Measurements from ENCODE around the gene B4GALT1.
"Not testable (repeated sequence)": the region's sequence is repeated elsewhere in the genome, so short reads cannot be mapped to it uniquely, and the experiment has no call there.

B4GALT1 gene

DNA sequence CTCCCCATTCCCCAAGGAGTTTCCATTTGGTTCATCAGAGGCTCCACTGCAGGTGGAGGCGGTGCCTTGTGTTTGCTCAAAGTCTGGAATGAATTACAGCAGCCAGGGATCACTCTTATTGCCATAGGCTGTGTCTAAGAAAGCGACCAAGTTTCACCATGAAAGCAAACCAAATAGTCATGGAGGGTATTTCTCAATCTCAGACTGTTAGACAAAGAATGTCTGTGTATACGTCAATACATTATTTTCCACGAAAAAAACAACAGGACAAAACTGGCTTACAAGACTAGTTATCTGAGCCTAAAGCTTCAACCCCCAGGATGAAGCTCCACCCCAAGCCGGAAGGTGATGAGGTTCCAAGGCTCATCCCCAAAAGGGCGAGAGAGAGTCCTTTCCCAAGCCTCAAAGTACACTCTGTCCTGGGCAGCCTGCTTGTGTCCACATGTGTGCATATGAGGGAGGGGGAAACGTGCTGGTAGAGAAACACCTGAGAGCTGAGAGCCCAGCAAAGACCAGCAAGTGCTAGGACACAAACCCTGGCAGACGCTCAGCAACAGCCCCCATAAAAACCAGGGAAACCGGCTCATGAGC is 4.3 kb downstream of the B4GALT1 start:
- Histone ChIP-seq H3K4me1 (ENCODE audit: control insufficient read depth, insufficient read depth, low read length, poor library complexity, severe bottlenecking) (peaks cover 72% of the 10 kb centered on the region), H3K36me3 (ENCODE audit: control insufficient read depth, insufficient read depth, low read length) (no peaks in the 10 kb centered on the region), H3K27me3 (replicated peaks; ENCODE audit: control insufficient read depth, insufficient read depth, low read length, poor library complexity, severe bottlenecking) (no peaks in the 10 kb centered on the region), H3K27ac (ENCODE audit: insufficient read depth, low read length, poor library complexity, severe bottlenecking) (peak overlapping the region; percentile 92), H3K9me3 (ENCODE audit: control insufficient read depth, low read length) (no peaks in the 10 kb centered on the region), H3K4me3 (ENCODE audit: insufficient read depth, low read depth, low read length, poor library complexity, severe bottlenecking) (no peak overlapping the region)
- DNase-seq = no peak

DNA sequence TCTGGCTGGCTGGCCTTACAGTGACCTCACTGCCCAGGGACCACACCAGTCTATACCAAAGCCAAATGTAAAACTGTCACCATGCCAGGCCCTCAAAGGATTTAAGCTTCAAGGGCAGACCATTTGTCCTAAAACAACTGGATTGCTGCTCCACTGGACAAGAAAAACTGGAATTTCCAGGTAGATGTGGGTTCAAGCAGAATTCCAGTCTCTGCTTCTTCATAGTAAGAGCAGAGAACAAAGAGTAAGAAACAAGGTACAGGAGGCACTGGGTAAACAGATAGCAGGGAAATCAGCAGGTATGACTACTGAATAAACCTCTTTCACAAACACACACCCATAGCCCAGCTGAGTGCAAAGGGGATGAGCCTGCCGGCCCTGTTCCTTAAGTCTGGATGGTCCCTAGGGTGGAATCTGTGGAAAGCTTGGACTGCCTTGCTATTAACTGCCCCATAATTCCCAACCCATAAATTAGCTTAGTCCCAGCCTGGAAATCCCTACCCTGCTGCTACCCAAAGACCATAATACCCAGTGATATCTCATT is 5.5 kb downstream of the B4GALT1 start:
- DNase-seq = no peak
- Histone ChIP-seq H3K4me1 (ENCODE audit: control insufficient read depth, insufficient read depth, low read length, poor library complexity, severe bottlenecking) (peaks cover 74% of the 10 kb centered on the region), H3K27ac (ENCODE audit: insufficient read depth, low read length, poor library complexity, severe bottlenecking) (peak overlapping the region; percentile 87), H3K36me3 (ENCODE audit: control insufficient read depth, insufficient read depth, low read length) (no peaks in the 10 kb centered on the region), H3K27me3 (replicated peaks; ENCODE audit: control insufficient read depth, insufficient read depth, low read length, poor library complexity, severe bottlenecking) (no peaks in the 10 kb centered on the region), H3K9me3 (ENCODE audit: control insufficient read depth, low read length) (no peaks in the 10 kb centered on the region), H3K4me3 (ENCODE audit: insufficient read depth, low read depth, low read length, poor library complexity, severe bottlenecking) (peak overlapping the region; percentile 3)

DNA sequence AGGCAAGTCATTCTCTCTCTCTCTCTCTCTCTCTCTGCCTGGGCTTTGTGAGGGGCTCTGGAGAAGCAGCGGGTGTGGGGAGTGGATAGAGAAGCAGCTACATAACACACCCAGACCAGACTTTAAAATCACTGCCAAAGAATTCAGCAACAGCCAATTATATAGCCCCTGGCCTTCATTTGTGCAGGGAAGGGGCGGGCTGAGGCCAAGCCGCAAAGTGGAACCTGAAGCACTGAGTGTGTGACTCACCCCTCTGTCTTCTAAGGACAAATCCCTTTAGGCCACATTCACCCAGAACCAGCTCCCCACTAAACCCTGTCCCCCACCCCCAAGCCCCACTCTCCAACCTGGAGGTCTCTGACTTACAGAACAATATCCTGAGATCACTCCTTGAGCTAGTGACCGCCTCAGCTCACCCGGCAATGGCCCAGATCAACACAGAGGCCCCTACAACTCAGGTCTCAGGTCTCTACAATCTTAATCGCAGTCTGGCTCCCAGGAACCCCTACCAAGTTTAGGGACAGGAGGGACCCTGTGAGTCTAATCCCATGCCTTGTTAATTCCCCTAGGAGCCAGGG is 6.0 kb downstream of the B4GALT1 start:
- no peaks in the 10 kb centered on the region for H3K36me3 ChIP-seq (ENCODE audit: control insufficient read depth, insufficient read depth, low read length)
- H3K4me3 ChIP-seq (ENCODE audit: insufficient read depth, low read depth, low read length, poor library complexity, severe bottlenecking) = peak overlapping the region; percentile 22
- peak overlapping the region; percentile 87 for H3K27ac ChIP-seq (ENCODE audit: insufficient read depth, low read length, poor library complexity, severe bottlenecking)
- H3K27me3 ChIP-seq (replicated peaks; ENCODE audit: control insufficient read depth, insufficient read depth, low read length, poor library complexity, severe bottlenecking) = no peaks in the 10 kb centered on the region
- peak; percentile 40 to 54 (median 53) for DNase-seq
- H3K9me3 ChIP-seq (ENCODE audit: control insufficient read depth, low read length) = no peaks in the 10 kb centered on the region
- H3K4me1 ChIP-seq (ENCODE audit: control insufficient read depth, insufficient read depth, low read length, poor library complexity, severe bottlenecking) = peaks cover 74% of the 10 kb centered on the region

DNA sequence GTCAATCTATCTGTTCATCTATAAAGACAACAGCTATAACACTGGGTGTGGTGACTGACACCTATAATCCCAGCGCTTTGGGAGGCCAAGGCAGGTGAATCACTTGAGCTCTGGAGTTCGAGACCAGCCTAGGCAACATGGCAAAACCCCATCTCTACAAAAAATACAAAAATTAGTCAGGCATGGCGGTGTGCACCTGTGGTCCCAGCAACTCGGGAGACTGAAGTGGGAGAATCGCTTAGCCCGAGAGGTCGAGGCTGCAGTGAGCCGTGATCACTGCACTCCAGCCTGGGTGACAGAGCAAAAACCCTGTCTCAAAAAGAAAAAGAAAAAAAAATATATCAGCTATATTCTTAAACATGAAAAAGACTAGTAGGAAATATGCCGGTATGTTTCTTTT is 6.7 kb downstream of the B4GALT1 start:
- H3K36me3 ChIP-seq (ENCODE audit: control insufficient read depth, insufficient read depth, low read length); H3K27me3 ChIP-seq (replicated peaks; ENCODE audit: control insufficient read depth, insufficient read depth, low read length, poor library complexity, severe bottlenecking); H3K4me3 ChIP-seq (ENCODE audit: insufficient read depth, low read depth, low read length, poor library complexity, severe bottlenecking); H3K9me3 ChIP-seq (ENCODE audit: control insufficient read depth, low read length); DNase-seq: not testable (repeated sequence)
- Histone ChIP-seq H3K27ac (ENCODE audit: insufficient read depth, low read length, poor library complexity, severe bottlenecking) (peak overlapping the region; percentile 87), H3K4me1 (ENCODE audit: control insufficient read depth, insufficient read depth, low read length, poor library complexity, severe bottlenecking) (peaks cover 72% of the 10 kb centered on the region)

DNA sequence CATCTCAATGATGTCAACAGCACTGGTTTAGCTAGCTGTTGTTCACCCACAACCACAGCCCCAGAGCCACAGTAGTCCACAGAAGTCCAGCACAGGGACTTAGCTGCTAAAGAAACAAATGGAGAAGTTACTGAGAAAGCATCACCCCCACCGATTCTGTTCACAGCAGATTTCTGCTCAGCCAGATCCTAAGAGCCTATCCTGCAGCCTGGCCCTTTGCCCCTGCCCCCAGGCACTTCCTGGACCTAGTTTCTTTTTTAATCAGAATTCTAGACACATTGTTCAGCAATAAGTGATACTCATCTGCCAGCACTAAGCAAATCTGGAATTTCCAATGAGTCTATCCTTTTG is 7.4 kb downstream of the B4GALT1 start:
- Histone ChIP-seq H3K4me1 (ENCODE audit: control insufficient read depth, insufficient read depth, low read length, poor library complexity, severe bottlenecking) (peaks cover 78% of the 10 kb centered on the region), H3K4me3 (ENCODE audit: insufficient read depth, low read depth, low read length, poor library complexity, severe bottlenecking) (peak overlapping the region; percentile 10)

DNA sequence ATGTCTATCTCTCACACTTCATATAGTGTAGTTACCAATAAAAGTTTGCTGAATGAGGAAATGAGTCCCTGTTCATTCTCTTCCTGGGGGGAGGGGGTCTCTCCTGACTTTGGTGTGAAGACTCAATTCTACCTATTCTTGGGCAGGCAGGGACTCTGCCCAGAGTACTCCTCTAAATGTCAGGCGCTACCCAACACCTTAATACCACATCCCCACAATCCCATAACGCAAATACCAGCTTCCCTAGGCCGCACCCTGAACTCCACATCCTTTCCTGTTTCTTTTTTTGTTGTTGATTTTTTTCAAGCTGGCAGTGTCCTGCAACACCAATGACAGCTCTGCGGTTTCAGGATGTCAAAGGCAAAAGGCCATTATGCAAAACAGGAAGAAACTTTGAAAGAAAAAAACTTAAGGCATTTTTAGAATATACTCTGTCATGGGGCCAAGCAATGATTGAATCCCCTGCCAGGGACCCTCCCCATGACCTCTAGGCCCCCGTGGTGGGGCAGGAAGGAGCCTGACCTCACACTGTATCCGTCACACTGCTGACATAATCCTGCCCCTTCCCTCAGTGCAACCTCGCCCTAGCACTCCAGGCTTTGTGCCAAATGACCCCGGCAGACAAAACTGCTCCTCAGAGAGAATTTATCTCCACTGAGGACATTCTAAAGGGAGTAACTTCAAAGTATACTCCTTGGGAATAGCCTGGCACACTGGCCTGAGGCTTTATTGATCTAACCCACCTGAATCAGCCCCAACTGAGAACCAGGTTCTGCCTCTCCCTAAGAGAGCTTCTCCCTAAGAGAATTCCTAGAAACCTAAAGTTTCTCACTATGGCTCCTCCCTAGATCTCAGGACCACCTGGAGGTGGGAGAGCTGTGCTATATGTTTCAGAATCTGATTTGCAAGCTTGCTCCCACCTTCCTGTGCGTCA is 8.0 kb downstream of the B4GALT1 start:
- Histone ChIP-seq H3K4me1 (ENCODE audit: control insufficient read depth, insufficient read depth, low read length, poor library complexity, severe bottlenecking) (peaks cover 81% of the 10 kb centered on the region), H3K27me3 (replicated peaks; ENCODE audit: control insufficient read depth, insufficient read depth, low read length, poor library complexity, severe bottlenecking) (no peaks in the 10 kb centered on the region), H3K27ac (ENCODE audit: insufficient read depth, low read length, poor library complexity, severe bottlenecking) (peak overlapping the region; percentile 87), H3K4me3 (ENCODE audit: insufficient read depth, low read depth, low read length, poor library complexity, severe bottlenecking) (peak overlapping the region; percentile 10), H3K9me3 (ENCODE audit: control insufficient read depth, low read length) (no peaks in the 10 kb centered on the region), H3K36me3 (ENCODE audit: control insufficient read depth, insufficient read depth, low read length) (no peaks in the 10 kb centered on the region)
- peak in 2 of 3 donors; percentile 41 to 47 for DNase-seq

More for the DNA sequence above, 7.4 kb downstream of the B4GALT1 start:
- Histone ChIP-seq H3K36me3 (ENCODE audit: control insufficient read depth, insufficient read depth, low read length) (no peaks in the 10 kb centered on the region), H3K27ac (ENCODE audit: insufficient read depth, low read length, poor library complexity, severe bottlenecking) (peak overlapping the region; percentile 87), H3K27me3 (replicated peaks; ENCODE audit: control insufficient read depth, insufficient read depth, low read length, poor library complexity, severe bottlenecking) (no peaks in the 10 kb centered on the region), H3K9me3 (ENCODE audit: control insufficient read depth, low read length) (no peaks in the 10 kb centered on the region)
- DNase-seq = peak in 2 of 3 donors; percentile 41 to 60

DNA sequence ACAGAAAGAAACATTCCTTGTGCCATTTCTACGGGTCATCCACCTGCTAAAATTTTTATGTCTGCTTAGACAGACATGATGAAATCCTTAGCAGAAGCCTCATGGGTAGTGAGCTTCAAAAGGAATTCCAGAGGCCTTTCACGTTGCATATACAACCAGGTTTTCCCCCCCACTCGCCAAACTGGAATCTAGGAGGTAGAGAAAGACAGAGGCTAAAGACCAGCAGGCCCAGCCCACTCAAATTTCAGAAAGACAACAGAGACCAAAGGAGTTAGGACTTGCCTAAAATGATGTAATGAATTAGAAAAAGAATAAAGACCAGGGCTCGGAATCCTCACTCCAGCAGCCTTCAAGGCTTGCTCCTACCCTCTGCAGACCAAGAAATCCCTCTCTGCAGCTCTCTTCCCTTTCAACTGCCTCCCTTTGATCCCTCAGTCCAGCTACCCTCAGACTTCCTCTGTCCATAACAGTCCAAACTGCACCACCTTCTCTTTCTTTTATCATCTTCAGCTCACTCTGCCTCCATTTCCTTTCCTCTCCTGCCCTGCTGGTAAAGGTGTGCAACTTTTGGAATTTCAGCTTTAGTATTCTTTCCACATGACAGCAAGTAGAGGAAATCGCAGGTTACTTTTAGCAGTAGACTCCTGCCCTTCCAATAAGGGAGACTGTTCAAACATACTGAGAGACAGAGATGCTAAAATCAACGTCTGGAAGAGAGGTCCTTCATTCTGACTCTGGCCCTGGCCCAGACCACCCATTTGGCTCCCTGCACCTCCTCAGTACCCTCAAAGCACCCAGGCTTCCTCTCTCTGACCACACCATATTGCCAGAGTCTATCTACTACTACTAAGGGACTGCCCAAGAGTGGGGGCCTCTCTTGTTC is 8.9 kb downstream of the B4GALT1 start:
- Histone ChIP-seq H3K4me3 (ENCODE audit: insufficient read depth, low read depth, low read length, poor library complexity, severe bottlenecking) (no peak overlapping the region), H3K9me3 (ENCODE audit: control insufficient read depth, low read length) (no peaks in the 10 kb centered on the region), H3K27me3 (replicated peaks; ENCODE audit: control insufficient read depth, insufficient read depth, low read length, poor library complexity, severe bottlenecking) (no peaks in the 10 kb centered on the region), H3K4me1 (ENCODE audit: control insufficient read depth, insufficient read depth, low read length, poor library complexity, severe bottlenecking) (peaks cover 73% of the 10 kb centered on the region), H3K27ac (ENCODE audit: insufficient read depth, low read length, poor library complexity, severe bottlenecking) (peak overlapping the region; percentile 87), H3K36me3 (ENCODE audit: control insufficient read depth, insufficient read depth, low read length) (no peaks in the 10 kb centered on the region)
- DNase-seq = no peak

DNA sequence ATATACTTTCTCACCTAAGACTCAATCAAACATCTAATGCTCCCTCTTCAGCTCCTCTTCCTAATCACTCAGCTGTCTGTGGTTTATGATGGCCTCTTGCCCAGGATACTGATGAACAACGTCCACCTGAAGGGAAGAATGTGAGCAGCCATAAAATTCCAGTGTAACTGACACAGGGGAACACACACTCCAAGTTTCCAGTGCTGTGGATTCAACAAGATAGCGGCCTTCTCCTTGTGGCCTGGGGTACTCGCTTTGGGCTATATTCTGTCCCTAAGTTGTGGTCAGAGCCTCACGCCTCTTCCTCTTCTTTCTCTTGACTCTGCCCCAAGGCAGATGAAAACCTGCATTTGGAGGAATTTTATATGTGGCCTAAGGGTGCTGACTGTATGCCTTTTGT is 11.7 kb downstream of the B4GALT1 start:
- H3K36me3 ChIP-seq (ENCODE audit: control insufficient read depth, insufficient read depth, low read length) = no peaks in the 10 kb centered on the region
- H3K4me1 ChIP-seq (ENCODE audit: control insufficient read depth, insufficient read depth, low read length, poor library complexity, severe bottlenecking) = peaks cover 58% of the 10 kb centered on the region
- no peak overlapping the region for H3K27ac ChIP-seq (ENCODE audit: insufficient read depth, low read length, poor library complexity, severe bottlenecking)
- H3K9me3 ChIP-seq (ENCODE audit: control insufficient read depth, low read length) = no peaks in the 10 kb centered on the region
- H3K27me3 ChIP-seq (replicated peaks; ENCODE audit: control insufficient read depth, insufficient read depth, low read length, poor library complexity, severe bottlenecking) = no peaks in the 10 kb centered on the region
- DNase-seq = no peak
- H3K4me3 ChIP-seq (ENCODE audit: insufficient read depth, low read depth, low read length, poor library complexity, severe bottlenecking) = no peak overlapping the region

DNA sequence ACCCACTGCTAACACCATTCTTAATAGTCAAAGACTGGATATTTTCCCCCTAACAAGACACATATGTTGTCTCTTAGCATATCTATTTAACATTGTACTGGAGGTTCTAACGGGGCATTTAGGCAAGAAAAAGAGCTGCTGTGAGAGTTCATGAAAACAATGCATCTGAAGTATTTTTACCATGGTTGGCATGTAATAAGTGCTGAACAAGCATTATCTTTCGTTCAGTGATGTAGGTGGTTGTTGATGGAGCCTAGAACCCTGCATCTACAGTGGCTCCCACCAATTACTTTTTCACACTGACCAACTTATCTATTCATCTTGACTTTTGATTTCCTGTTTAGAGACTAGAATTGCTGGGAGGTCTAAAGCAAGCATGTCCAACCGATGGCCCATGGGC is 12.8 kb downstream of the B4GALT1 start:
- DNase-seq = no peak
- Histone ChIP-seq H3K27ac (ENCODE audit: insufficient read depth, low read length, poor library complexity, severe bottlenecking) (peak overlapping the region; percentile 27), H3K27me3 (replicated peaks; ENCODE audit: control insufficient read depth, insufficient read depth, low read length, poor library complexity, severe bottlenecking) (no peaks in the 10 kb centered on the region), H3K9me3 (ENCODE audit: control insufficient read depth, low read length) (no peaks in the 10 kb centered on the region), H3K4me1 (ENCODE audit: control insufficient read depth, insufficient read depth, low read length, poor library complexity, severe bottlenecking) (peaks cover 48% of the 10 kb centered on the region), H3K4me3 (ENCODE audit: insufficient read depth, low read depth, low read length, poor library complexity, severe bottlenecking) (no peak overlapping the region), H3K36me3 (ENCODE audit: control insufficient read depth, insufficient read depth, low read length) (no peaks in the 10 kb centered on the region)
